ENCODE measurements around the gene MRTFA.

The MRTFA gene

GRCh38 chr22:40428796-40429195, 207.7 kb downstream of the MRTFA start:
- H2AK5ac ChIP-seq (ENCODE audit: low read depth, low read length) = no peak overlapping the region
- no peak overlapping the region for H3K18ac ChIP-seq (ENCODE audit: low read length)
- H3K27me3 ChIP-seq (ENCODE audit: control insufficient read depth in 3 of 3, insufficient read depth in 3 of 3, low read depth in 1 of 3, low read length in 3 of 3) = no peaks in the 10 kb centered on the region
- no peak overlapping the region for H4K91ac ChIP-seq (ENCODE audit: low read depth, low read length, poor library complexity)
- no peak overlapping the region for H3K4me3 ChIP-seq (ENCODE audit: low read length in 2 of 2)
- peaks cover 24 to 70% of the 10 kb centered on the region in 2 donors for H3K36me3 ChIP-seq (replicated peaks in 1 of 2; ENCODE audit: control insufficient read depth in 2 of 2, insufficient read depth in 2 of 2, low read length in 2 of 2)
- no peak overlapping the region for H2BK5ac ChIP-seq (ENCODE audit: low read length)
- no peak overlapping the region for H2AFZ ChIP-seq (ENCODE audit: low read length)
- H2BK15ac ChIP-seq (ENCODE audit: low read length) = no peak overlapping the region
- H3K79me1 ChIP-seq (ENCODE audit: low read depth, low read length) = peaks cover 3% of the 10 kb centered on the region
- DNase-seq (ENCODE audit: low spot score) = no peak
- no CpG with 5 or more reads among the region's 4 CpGs for WGBS, 2 donors (ENCODE audit: extremely low coverage in 2 of 2, insufficient read length in 2 of 2, insufficient replicate concordance in 1 of 2)
- H2BK12ac ChIP-seq (ENCODE audit: low read length) = no peak overlapping the region
- no peak overlapping the region for H4K8ac ChIP-seq (ENCODE audit: low read depth, low read length)
- H3K9ac ChIP-seq (ENCODE audit: low read depth, low read length, poor library complexity) = peak overlapping the region; percentile 38
- no peaks in the 10 kb centered on the region for H3K4me1 ChIP-seq (ENCODE audit: control insufficient read depth in 2 of 2, insufficient read depth in 1 of 2, low read depth in 1 of 2, low read length in 2 of 2)
- no peak overlapping the region for H3K4ac ChIP-seq (ENCODE audit: low read length)
- H3K4me2 ChIP-seq (ENCODE audit: insufficient read depth, low read length, poor library complexity, severe bottlenecking) = no peak overlapping the region
- H3K23ac ChIP-seq (ENCODE audit: low read depth, low read length, poor library complexity) = peak overlapping the region; percentile 43
- no peaks in the 10 kb centered on the region for H3K9me3 ChIP-seq (replicated peaks in 1 of 2; ENCODE audit: control insufficient read depth in 2 of 2, insufficient read depth in 1 of 2, low read depth in 1 of 2, low read length in 2 of 2)
- H2BK120ac ChIP-seq (ENCODE audit: low read depth, low read length) = no peak overlapping the region
- H3K14ac ChIP-seq (ENCODE audit: low read length) = no peak overlapping the region
- no peak overlapping the region for H3K27ac ChIP-seq (replicated peaks; ENCODE audit: low read length)

DNA sequence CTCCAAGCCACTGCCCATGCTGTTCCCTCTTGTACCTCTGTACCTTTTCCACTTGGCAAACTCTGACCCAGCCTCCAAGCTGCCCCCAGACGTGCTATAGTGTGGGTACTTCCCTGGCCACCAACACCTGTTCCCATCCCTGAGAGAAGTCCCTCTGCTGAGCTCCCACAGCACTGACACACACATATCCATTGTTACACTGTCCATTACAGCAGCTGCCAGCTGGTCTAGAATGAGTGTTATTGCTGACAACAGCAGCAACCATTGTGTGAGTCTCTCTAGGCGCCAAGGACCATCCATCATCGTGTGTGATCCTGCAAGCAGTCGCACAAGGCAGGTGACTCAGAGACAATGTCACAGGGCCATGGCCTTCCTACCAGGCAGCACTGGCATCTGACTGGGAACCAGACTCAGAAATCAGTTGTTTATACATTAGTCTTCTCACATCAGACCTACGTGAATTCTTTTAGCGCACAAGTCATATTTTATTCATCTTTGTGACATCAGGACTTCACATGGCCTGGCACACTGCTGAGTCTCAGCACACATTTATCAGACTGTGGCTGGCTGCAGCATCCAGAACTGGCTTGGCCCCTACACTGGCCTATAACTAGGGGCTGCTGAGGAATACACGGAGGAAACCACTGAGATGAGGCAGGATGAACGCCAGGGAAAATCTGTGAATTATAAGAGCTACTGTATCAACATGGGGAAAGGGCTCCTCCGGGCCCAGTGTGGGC, 209.8 kb downstream of the MRTFA start:
- Histone ChIP-seq H4K91ac (ENCODE audit: low read depth, low read length, poor library complexity) (no peak overlapping the region), H2BK120ac (ENCODE audit: low read depth, low read length) (no peak overlapping the region), H3K27ac (replicated peaks; ENCODE audit: low read length) (no peak overlapping the region), H3K4me2 (ENCODE audit: insufficient read depth, low read length, poor library complexity, severe bottlenecking) (no peak overlapping the region), H3K14ac (ENCODE audit: low read length) (no peak overlapping the region), H2AFZ (ENCODE audit: low read length) (no peak overlapping the region), H3K36me3 (replicated peaks in 1 of 2; ENCODE audit: control insufficient read depth in 2 of 2, insufficient read depth in 2 of 2, low read length in 2 of 2) (peaks cover 34 to 85% of the 10 kb centered on the region in 2 donors), H2BK15ac (ENCODE audit: low read length) (no peak overlapping the region), H2BK5ac (ENCODE audit: low read length) (no peak overlapping the region), H3K23ac (ENCODE audit: low read depth, low read length, poor library complexity) (no peak overlapping the region), H3K4ac (ENCODE audit: low read length) (no peak overlapping the region), H3K27me3 (ENCODE audit: control insufficient read depth in 3 of 3, insufficient read depth in 3 of 3, low read depth in 1 of 3, low read length in 3 of 3) (no peaks in the 10 kb centered on the region), H3K9me3 (replicated peaks in 1 of 2; ENCODE audit: control insufficient read depth in 2 of 2, insufficient read depth in 1 of 2, low read depth in 1 of 2, low read length in 2 of 2) (no peaks in the 10 kb centered on the region), H3K9ac (ENCODE audit: low read depth, low read length, poor library complexity) (no peak overlapping the region), H2AK5ac (ENCODE audit: low read depth, low read length) (no peak overlapping the region), H4K8ac (ENCODE audit: low read depth, low read length) (no peak overlapping the region), H2BK12ac (ENCODE audit: low read length) (no peak overlapping the region), H3K4me1 (ENCODE audit: control insufficient read depth in 2 of 2, insufficient read depth in 1 of 2, low read depth in 1 of 2, low read length in 2 of 2) (no peaks in the 10 kb centered on the region), H3K79me1 (ENCODE audit: low read depth, low read length) (peaks cover 3% of the 10 kb centered on the region), H3K4me3 (ENCODE audit: low read length in 2 of 2) (no peak overlapping the region), H3K18ac (ENCODE audit: low read length) (no peak overlapping the region)
- no peak for DNase-seq (ENCODE audit: low spot score)
- no CpG with 5 or more reads among the region's 9 CpGs for whole genome bisulfite sequencing, 2 donors (ENCODE audit: extremely low coverage in 2 of 2, insufficient read length in 2 of 2, insufficient replicate concordance in 1 of 2)

GRCh38 chr22:40425082-40425481, 211.4 kb downstream of the MRTFA start:
- H3K79me1 ChIP-seq (ENCODE audit: low read depth, low read length) = peaks cover 3% of the 10 kb centered on the region
- H2BK12ac ChIP-seq (ENCODE audit: low read length) = no peak overlapping the region
- no peak overlapping the region for H4K91ac ChIP-seq (ENCODE audit: low read depth, low read length, poor library complexity)
- DNase-seq (ENCODE audit: low spot score) = no peak
- no peak overlapping the region for H3K27ac ChIP-seq (replicated peaks; ENCODE audit: low read length)
- H3K27me3 ChIP-seq (ENCODE audit: control insufficient read depth in 3 of 3, insufficient read depth in 3 of 3, low read depth in 1 of 3, low read length in 3 of 3) = no peaks in the 10 kb centered on the region
- no peak overlapping the region for H3K4ac ChIP-seq (ENCODE audit: low read length)
- H3K4me1 ChIP-seq (ENCODE audit: control insufficient read depth in 2 of 2, insufficient read depth in 1 of 2, low read depth in 1 of 2, low read length in 2 of 2) = no peaks in the 10 kb centered on the region
- H3K23ac ChIP-seq (ENCODE audit: low read depth, low read length, poor library complexity) = no peak overlapping the region
- no peak overlapping the region for H2BK120ac ChIP-seq (ENCODE audit: low read depth, low read length)
- no peak overlapping the region for H4K8ac ChIP-seq (ENCODE audit: low read depth, low read length)
- H3K9ac ChIP-seq (ENCODE audit: low read depth, low read length, poor library complexity) = no peak overlapping the region
- no peak overlapping the region for H2AFZ ChIP-seq (ENCODE audit: low read length)
- peaks cover 47 to 90% of the 10 kb centered on the region in 2 donors for H3K36me3 ChIP-seq (replicated peaks in 1 of 2; ENCODE audit: control insufficient read depth in 2 of 2, insufficient read depth in 2 of 2, low read length in 2 of 2)
- no peaks in the 10 kb centered on the region for H3K9me3 ChIP-seq (replicated peaks in 1 of 2; ENCODE audit: control insufficient read depth in 2 of 2, insufficient read depth in 1 of 2, low read depth in 1 of 2, low read length in 2 of 2)
- no CpG with 5 or more reads among the region's 5 CpGs for WGBS, 2 donors (ENCODE audit: extremely low coverage in 2 of 2, insufficient read length in 2 of 2, insufficient replicate concordance in 1 of 2)
- H2BK15ac ChIP-seq (ENCODE audit: low read length) = no peak overlapping the region
- no peak overlapping the region for H2BK5ac ChIP-seq (ENCODE audit: low read length)
- no peak overlapping the region for H3K4me2 ChIP-seq (ENCODE audit: insufficient read depth, low read length, poor library complexity, severe bottlenecking)
- no peak overlapping the region for H3K18ac ChIP-seq (ENCODE audit: low read length)
- no peak overlapping the region for H2AK5ac ChIP-seq (ENCODE audit: low read depth, low read length)
- H3K4me3 ChIP-seq (ENCODE audit: low read length in 2 of 2) = no peak overlapping the region
- H3K14ac ChIP-seq (ENCODE audit: low read length) = no peak overlapping the region

- Histone ChIP-seq H3K27ac (replicated peaks; ENCODE audit: low read length) (no peak overlapping the region), H3K14ac (ENCODE audit: low read length) (no peak overlapping the region), H2BK12ac (ENCODE audit: low read length) (no peak overlapping the region), H3K18ac (ENCODE audit: low read length) (no peak overlapping the region), H3K4me2 (ENCODE audit: insufficient read depth, low read length, poor library complexity, severe bottlenecking) (no peak overlapping the region), H3K9ac (ENCODE audit: low read depth, low read length, poor library complexity) (no peak overlapping the region), H4K8ac (ENCODE audit: low read depth, low read length) (no peak overlapping the region), H3K27me3 (ENCODE audit: control insufficient read depth in 3 of 3, insufficient read depth in 3 of 3, low read depth in 1 of 3, low read length in 3 of 3) (no peaks in the 10 kb centered on the region), H3K4me1 (ENCODE audit: control insufficient read depth in 2 of 2, insufficient read depth in 1 of 2, low read depth in 1 of 2, low read length in 2 of 2) (no peaks in the 10 kb centered on the region), H3K9me3 (replicated peaks in 1 of 2; ENCODE audit: control insufficient read depth in 2 of 2, insufficient read depth in 1 of 2, low read depth in 1 of 2, low read length in 2 of 2) (no peaks in the 10 kb centered on the region), H2BK5ac (ENCODE audit: low read length) (no peak overlapping the region), H3K79me1 (ENCODE audit: low read depth, low read length) (peaks cover 3% of the 10 kb centered on the region), H3K4ac (ENCODE audit: low read length) (no peak overlapping the region), H3K23ac (ENCODE audit: low read depth, low read length, poor library complexity) (no peak overlapping the region), H2AK5ac (ENCODE audit: low read depth, low read length) (no peak overlapping the region), H2AFZ (ENCODE audit: low read length) (no peak overlapping the region), H3K36me3 (replicated peaks in 1 of 2; ENCODE audit: control insufficient read depth in 2 of 2, insufficient read depth in 2 of 2, low read length in 2 of 2) (peaks cover 50 to 91% of the 10 kb centered on the region in 2 donors), H4K91ac (ENCODE audit: low read depth, low read length, poor library complexity) (no peak overlapping the region), H2BK15ac (ENCODE audit: low read length) (no peak overlapping the region), H3K4me3 (ENCODE audit: low read length in 2 of 2) (no peak overlapping the region), H2BK120ac (ENCODE audit: low read depth, low read length) (no peak overlapping the region)
- DNase-seq (ENCODE audit: low spot score) = no peak
- WGBS, 2 donors (ENCODE audit: extremely low coverage in 2 of 2, insufficient read length in 2 of 2, insufficient replicate concordance in 1 of 2) = no CpG with 5 or more reads among the region's 17 CpGs
Observed at GRCh38 chr22:40423882-40424640, 212.5 kb downstream of the MRTFA start.
